ENCODE data around the gene ATXN10. TPM values are rescaled to one million over a fixed set of nuclear protein-coding genes. Genes with fewer than 3 reads are reported as not detected.

Gene ATXN10
- total RNA-seq, 1 experiment from 2014 or later = 135 TPM

DNA sequence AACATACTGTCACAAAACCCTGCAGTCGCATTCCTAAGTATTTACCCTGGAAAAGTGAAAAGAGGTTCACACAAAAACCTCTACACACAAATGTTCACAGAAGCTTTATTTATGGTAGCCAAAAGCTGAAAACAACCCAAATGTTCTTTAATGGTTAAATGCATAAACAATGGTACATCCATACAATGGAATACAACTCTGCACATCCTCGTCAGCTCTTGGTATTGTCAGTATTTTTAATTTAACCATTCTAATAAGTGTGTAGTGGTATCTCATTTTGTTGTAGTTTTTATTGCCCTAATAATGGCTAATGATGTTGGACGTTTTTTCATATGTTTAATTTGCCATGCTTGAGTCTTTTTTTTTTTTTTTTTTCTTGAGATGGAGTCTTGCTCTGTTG lies 99.4 kb downstream of the ATXN10 start:
- no peak overlapping the region for H3K27ac ChIP-seq (ENCODE audit: low read depth, low read length)
- BruUV-seq (replicated peaks) = no TSS peak
- H3K4me1 ChIP-seq (ENCODE audit: control insufficient read depth in 1 of 2, insufficient read depth in 2 of 2, low read length in 2 of 2) = no peaks in the 10 kb centered on the region
- H3K4me3 ChIP-seq (replicated peaks in 1 of 2; ENCODE audit: low read depth in 1 of 2, low read length in 2 of 2) = no peak overlapping the region
- no peak overlapping the region for H3K4me2 ChIP-seq (ENCODE audit: low read length)
- ChIA-PET CTCF (no interaction called here), POLR2A (no interaction called here), RAD21 (ENCODE audit: low non-redundant PET in 1 of 2, low total read pairs in 2 of 2, uncharacterized antibody in 2 of 2, unreplicated experiment in 2 of 2) (no interaction called here)
- H4K20me1 ChIP-seq (ENCODE audit: insufficient read depth) = no peaks in the 10 kb centered on the region
- intact Hi-C loops (cut with micrococcal nuclease) = no loop called here
- TF ChIP-seq, protein P1, sequence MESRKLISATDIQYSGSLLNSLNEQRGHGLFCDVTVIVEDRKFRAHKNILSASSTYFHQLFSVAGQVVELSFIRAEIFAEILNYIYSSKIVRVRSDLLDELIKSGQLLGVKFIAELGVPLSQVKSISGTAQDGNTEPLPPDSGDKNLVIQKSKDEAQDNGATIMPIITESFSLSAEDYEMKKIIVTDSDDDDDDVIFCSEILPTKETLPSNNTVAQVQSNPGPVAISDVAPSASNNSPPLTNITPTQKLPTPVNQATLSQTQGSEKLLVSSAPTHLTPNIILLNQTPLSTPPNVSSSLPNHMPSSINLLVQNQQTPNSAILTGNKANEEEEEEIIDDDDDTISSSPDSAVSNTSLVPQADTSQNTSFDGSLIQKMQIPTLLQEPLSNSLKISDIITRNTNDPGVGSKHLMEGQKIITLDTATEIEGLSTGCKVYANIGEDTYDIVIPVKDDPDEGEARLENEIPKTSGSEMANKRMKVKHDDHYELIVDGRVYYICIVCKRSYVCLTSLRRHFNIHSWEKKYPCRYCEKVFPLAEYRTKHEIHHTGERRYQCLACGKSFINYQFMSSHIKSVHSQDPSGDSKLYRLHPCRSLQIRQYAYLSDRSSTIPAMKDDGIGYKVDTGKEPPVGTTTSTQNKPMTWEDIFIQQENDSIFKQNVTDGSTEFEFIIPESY (IDR thresholded peaks at IDR 0.05; ENCODE audit: extremely low read depth, insufficient replicate concordance, low read length) = no peak
- no peak for TF ChIP-seq CEBPB (IDR thresholded peaks at IDR 0.05; ENCODE audit: low read depth)
- TF ChIP-seq ELF1 (IDR thresholded peaks at IDR 0.05; ENCODE audit: borderline replicate concordance, low read depth) = no peak
- no peak for TF ChIP-seq TCF7L2 (IDR thresholded peaks at IDR 0.05; ENCODE audit: borderline replicate concordance, extremely low read depth, insufficient read depth, insufficient read length)
- TF ChIP-seq ZNF274 (IDR thresholded peaks at IDR 0.05; ENCODE audit: low read depth, low read length) = no peak
- TF ChIP-seq, protein P2, sequence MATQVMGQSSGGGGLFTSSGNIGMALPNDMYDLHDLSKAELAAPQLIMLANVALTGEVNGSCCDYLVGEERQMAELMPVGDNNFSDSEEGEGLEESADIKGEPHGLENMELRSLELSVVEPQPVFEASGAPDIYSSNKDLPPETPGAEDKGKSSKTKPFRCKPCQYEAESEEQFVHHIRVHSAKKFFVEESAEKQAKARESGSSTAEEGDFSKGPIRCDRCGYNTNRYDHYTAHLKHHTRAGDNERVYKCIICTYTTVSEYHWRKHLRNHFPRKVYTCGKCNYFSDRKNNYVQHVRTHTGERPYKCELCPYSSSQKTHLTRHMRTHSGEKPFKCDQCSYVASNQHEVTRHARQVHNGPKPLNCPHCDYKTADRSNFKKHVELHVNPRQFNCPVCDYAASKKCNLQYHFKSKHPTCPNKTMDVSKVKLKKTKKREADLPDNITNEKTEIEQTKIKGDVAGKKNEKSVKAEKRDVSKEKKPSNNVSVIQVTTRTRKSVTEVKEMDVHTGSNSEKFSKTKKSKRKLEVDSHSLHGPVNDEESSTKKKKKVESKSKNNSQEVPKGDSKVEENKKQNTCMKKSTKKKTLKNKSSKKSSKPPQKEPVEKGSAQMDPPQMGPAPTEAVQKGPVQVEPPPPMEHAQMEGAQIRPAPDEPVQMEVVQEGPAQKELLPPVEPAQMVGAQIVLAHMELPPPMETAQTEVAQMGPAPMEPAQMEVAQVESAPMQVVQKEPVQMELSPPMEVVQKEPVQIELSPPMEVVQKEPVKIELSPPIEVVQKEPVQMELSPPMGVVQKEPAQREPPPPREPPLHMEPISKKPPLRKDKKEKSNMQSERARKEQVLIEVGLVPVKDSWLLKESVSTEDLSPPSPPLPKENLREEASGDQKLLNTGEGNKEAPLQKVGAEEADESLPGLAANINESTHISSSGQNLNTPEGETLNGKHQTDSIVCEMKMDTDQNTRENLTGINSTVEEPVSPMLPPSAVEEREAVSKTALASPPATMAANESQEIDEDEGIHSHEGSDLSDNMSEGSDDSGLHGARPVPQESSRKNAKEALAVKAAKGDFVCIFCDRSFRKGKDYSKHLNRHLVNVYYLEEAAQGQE (IDR thresholded peaks at IDR 0.05; ENCODE audit: low read depth) = no peak
- TF ChIP-seq EZH2phosphoT487 (IDR thresholded peaks at IDR 0.05; ENCODE audit: borderline replicate concordance) = no peak
- no peak for TF ChIP-seq EZH2 (IDR thresholded peaks at IDR 0.05)
- TF ChIP-seq POLR2A (IDR thresholded peaks at IDR 0.05; ENCODE audit: borderline replicate concordance, extremely low read depth, insufficient read depth, insufficient read length) = no peak
- no peak for TF ChIP-seq POLR2AphosphoS5 (IDR thresholded peaks at IDR 0.05; ENCODE audit: low read depth, low read length)
- TF ChIP-seq EGR1 (IDR thresholded peaks at IDR 0.05; ENCODE audit: low read depth) = no peak
- TF ChIP-seq RAD21 (IDR thresholded peaks at IDR 0.05; ENCODE audit: low read depth) = no peak
- no peak for TF ChIP-seq JUND (IDR thresholded peaks at IDR 0.05)
- TF ChIP-seq, protein P3, sequence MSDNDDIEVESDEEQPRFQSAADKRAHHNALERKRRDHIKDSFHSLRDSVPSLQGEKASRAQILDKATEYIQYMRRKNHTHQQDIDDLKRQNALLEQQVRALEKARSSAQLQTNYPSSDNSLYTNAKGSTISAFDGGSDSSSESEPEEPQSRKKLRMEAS (IDR thresholded peaks at IDR 0.05) = no peak
- no peak for TF ChIP-seq ZFX (IDR thresholded peaks at IDR 0.05)
- TF ChIP-seq, protein P4, sequence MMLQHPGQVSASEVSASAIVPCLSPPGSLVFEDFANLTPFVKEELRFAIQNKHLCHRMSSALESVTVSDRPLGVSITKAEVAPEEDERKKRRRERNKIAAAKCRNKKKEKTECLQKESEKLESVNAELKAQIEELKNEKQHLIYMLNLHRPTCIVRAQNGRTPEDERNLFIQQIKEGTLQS (IDR thresholded peaks at IDR 0.05) = no peak
- TF ChIP-seq SIN3A (IDR thresholded peaks at IDR 0.05; ENCODE audit: low read depth) = no peak
- no peak for TF ChIP-seq CBX3 (IDR thresholded peaks at IDR 0.05; ENCODE audit: low read depth)
- no peak for TF ChIP-seq SP1 (IDR thresholded peaks at IDR 0.05; ENCODE audit: low read depth)
- TF ChIP-seq SRF (IDR thresholded peaks at IDR 0.05; ENCODE audit: low read depth) = no peak
- peaks cover 0 to 3% of the 10 kb centered on the region in 2 experiments; a peak in 1 of 4 replicates for H3K36me3 ChIP-seq (ENCODE audit: control insufficient read depth in 1 of 2, insufficient read depth in 2 of 2, low read length in 2 of 2)
- H2AFZ ChIP-seq (ENCODE audit: low read depth, low read length, poor library complexity, severe bottlenecking) = no peak overlapping the region
- no peaks in the 10 kb centered on the region for H3K9me3 ChIP-seq (ENCODE audit: control insufficient read depth in 1 of 2, insufficient read depth in 1 of 2, low read depth in 1 of 2, low read length in 2 of 2)
- H3K27me3 ChIP-seq (ENCODE audit: insufficient read depth, low read length) = no peaks in the 10 kb centered on the region
- H3K9me2 ChIP-seq (ENCODE audit: insufficient read depth) = no peaks in the 10 kb centered on the region
- no peak overlapping the region for H3K9ac ChIP-seq (ENCODE audit: low read length)
- no peak for ATAC-seq
- DNase-seq (ENCODE audit: low read depth, low spot score) = no peak
- H3K79me2 ChIP-seq (ENCODE audit: insufficient read depth, low read length) = no peaks in the 10 kb centered on the region; the same call in 1 of the 2 replicates
